Activated CD8-positive, alpha-beta memory T cell treated with anti-CD3 and anti-CD28 coated beads, Interleukin-2, amount 50 U/mL, for 24 hours (primary cell): ENCODE data around the gene PDE11A.
"Not testable (repeated sequence)": the region's sequence is repeated elsewhere in the genome, so short reads cannot be mapped to it uniquely, and the experiment has no call there.

Experiments used
- DNase-seq: peaks from one replicate; pipeline ENCODE4 v3.0.0-alpha.2; 2020; ENCODE audit errors: extremely low read depth

The PDE11A gene

GRCh38 chr2:177883177-177883576 is 189.4 kb downstream of the PDE11A start:
- no peak for DNase-seq

- DNase-seq: no peak
Observed at GRCh38 chr2:177882501-177882900, 190.1 kb downstream of the PDE11A start.

- no peak for DNase-seq
Observed at GRCh38 chr2:177881921-177882320, 190.7 kb downstream of the PDE11A start.

- DNase-seq: no peak
Observed at GRCh38 chr2:177881008-177881747, 191.4 kb downstream of the PDE11A start.

- DNase-seq: no peak
Observed at GRCh38 chr2:177880285-177880684, 192.3 kb downstream of the PDE11A start.

- no peak for DNase-seq
Observed at GRCh38 chr2:177876950-177877349, 195.6 kb downstream of the PDE11A start.

- no peak for DNase-seq
Observed at GRCh38 chr2:177874686-177875085, 197.9 kb downstream of the PDE11A start.

GRCh38 chr2:177873915-177874314 is 198.7 kb downstream of the PDE11A start:
- no peak for DNase-seq

GRCh38 chr2:177872286-177872685 is 200.3 kb downstream of the PDE11A start:
- DNase-seq: no peak

- no peak for DNase-seq
Observed at GRCh38 chr2:177869912-177870311, 202.7 kb downstream of the PDE11A start.

GRCh38 chr2:177869209-177869608 is 203.4 kb downstream of the PDE11A start:
- no peak for DNase-seq

GRCh38 chr2:177868806-177869205 is 203.8 kb downstream of the PDE11A start:
- no peak for DNase-seq

GRCh38 chr2:177857538-177857937 is 215.0 kb downstream of the PDE11A start:
- no peak for DNase-seq

GRCh38 chr2:177852389-177852788 is 220.2 kb downstream of the PDE11A start:
- DNase-seq: no peak

GRCh38 chr2:177843188-177843587 is 229.4 kb downstream of the PDE11A start:
- no peak for DNase-seq

- DNase-seq: no peak
Observed at GRCh38 chr2:177842243-177842642, 230.3 kb downstream of the PDE11A start.

- not testable (repeated sequence) for DNase-seq
Observed at GRCh38 chr2:177835418-177836204, 237.0 kb downstream of the PDE11A start.

- no peak for DNase-seq
Observed at GRCh38 chr2:177832611-177833433, 239.8 kb downstream of the PDE11A start.

- no peak for DNase-seq
Observed at GRCh38 chr2:177830881-177831386, 241.6 kb downstream of the PDE11A start.

GRCh38 chr2:177828557-177828956 is 244.0 kb downstream of the PDE11A start:
- no peak for DNase-seq

GRCh38 chr2:177826897-177827296 is 245.7 kb downstream of the PDE11A start:
- no peak for DNase-seq

- DNase-seq: no peak
Observed at GRCh38 chr2:177822941-177823340, 249.6 kb downstream of the PDE11A start.
